HG02870 (cell line): ENCODE data around the gene RNF5.

Experiments used
- ATAC-seq: cut with Tn5 transposase; IDR thresholded peaks from one replicate; pipeline ENCODE4 v1.9.1; 2021; ENCODE audit warnings: mild to moderate bottlenecking, moderate library complexity; ENCODE audit not compliant: unreplicated experiment

Gene RNF5

GRCh38 chr6:32151863-32152768, 26.1 kb upstream of the RNF5 start, which contains the start of gene PRRT1:
Gene PRRT1, minus strand, starts transcription at chr6:32151939. Its CDS starts 112 bp downstream, at chr6:32151827.
- no peak for ATAC-seq

GRCh38 chr6:32152769-32153563, 25.2 kb upstream of the RNF5 start:
- no peak for ATAC-seq

- no peak for ATAC-seq
These were observed 24.4 kb upstream of the RNF5 start, which contains the start of gene PPT2 for GRCh38 chr6:32153564-32154513. Gene PPT2, plus strand, starts transcription at chr6:32154141. Its CDS starts 454 bp downstream, at chr6:32154595.

DNA sequence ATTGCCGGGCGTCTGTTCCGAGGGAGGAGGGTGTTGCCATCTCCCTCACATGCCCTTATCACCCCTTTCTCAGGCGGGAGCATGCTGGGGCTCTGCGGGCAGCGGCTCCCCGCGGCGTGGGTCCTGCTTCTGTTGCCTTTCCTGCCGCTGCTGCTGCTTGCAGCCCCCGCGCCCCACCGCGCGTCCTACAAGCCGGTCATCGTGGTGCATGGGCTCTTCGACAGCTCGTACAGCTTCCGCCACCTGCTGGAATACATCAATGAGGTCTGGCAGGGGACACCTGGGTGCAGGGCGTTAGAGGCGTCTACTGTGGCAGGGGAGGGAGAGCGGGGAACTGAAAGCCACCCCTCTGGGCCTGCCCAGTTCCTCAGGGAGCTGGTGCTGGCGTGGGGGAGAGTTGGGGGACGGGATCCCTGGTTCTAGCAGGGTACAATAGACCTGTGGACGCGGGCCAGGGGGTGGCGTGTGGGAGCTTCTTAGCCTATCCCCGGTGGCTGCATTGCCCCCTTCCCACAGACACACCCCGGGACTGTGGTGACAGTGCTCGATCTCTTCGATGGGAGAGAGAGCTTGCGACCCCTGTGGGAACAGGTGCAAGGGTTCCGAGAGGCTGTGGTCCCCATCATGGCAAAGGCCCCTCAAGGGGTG, 23.6 kb upstream of the RNF5 start:
- ATAC-seq = no peak

DNA sequence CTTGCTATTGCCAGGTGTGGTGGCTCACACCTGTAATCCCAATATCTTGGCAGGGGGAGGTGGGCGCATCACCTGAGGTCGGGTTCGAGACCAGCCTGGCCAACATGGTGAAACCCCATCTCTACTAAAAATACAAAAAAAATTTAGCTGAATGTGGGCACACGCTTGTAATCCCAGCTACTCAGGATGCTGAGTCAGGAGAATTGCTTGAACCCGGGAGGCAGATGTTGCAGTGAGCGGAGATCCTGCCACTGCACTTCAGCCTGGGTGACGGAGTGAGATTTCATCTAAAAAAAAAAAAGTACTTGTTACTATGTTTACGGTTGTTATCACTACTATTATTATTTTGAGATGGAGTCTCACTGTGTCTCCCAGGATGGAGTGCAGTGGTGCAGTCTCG, 21.3 kb upstream of the RNF5 start:
- ATAC-seq = no peak

DNA sequence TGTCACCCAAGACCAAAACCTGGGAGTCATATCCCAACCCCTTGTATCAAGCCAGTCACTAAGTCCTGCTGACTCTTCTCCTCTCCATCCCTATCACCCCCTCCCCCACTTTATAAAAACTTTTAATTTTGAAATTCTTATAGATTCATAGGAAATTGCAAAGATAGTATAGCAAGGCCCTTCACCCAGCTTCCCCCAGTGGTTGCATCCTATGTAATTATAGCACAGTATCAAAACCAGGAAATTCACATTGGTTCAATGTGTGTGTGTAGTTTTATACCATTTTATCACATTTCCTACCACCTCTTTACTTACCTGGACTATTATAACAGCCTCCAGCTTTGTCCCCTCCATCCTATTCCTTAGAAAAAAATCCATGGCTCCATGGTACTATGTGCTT, 20.2 kb upstream of the RNF5 start:
- no peak for ATAC-seq

GRCh38 chr6:32163559-32164258, 14.5 kb upstream of the RNF5 start:
- no peak for ATAC-seq

DNA sequence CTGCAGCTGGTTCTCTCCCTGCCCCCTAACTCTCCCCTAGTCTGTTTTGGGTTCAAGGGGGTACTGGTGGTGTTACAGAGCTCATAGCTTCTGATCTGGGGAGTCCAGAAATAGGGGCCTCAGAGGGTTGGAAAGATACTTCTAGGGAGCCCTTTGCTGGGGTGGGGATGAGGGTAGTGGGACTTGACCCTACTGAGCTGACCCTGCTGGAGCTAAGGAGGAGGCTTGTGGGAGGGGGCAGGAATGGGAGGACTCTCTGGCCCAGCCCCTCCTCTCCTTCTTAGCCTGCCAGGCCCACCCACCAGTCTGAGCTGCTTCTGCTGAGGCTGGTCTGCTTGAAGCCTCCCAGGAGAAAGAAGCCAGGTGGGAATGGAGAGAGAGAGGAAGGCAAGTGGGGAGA, 13.9 kb upstream of the RNF5 start, which contains the start of gene EGFL8:
Gene EGFL8 (plus strand): TSS at position 301 of the 400 bp plus-strand sequence. CDS start 1,571 bp downstream, outside the sequence.
- no peak for ATAC-seq

- no peak for ATAC-seq
These were observed 11.7 kb upstream of the RNF5 start for GRCh38 chr6:32166411-32167061.

GRCh38 chr6:32167154-32167760, 10.9 kb upstream of the RNF5 start:
- no peak for ATAC-seq

- ATAC-seq = no peak
These were observed 10.4 kb upstream of the RNF5 start for GRCh38 chr6:32167761-32168262.

GRCh38 chr6:32168350-32168749, 9.9 kb upstream of the RNF5 start:
- ATAC-seq = no peak

- ATAC-seq = no peak
These were observed 9.2 kb upstream of the RNF5 start for GRCh38 chr6:32168807-32169591.

DNA sequence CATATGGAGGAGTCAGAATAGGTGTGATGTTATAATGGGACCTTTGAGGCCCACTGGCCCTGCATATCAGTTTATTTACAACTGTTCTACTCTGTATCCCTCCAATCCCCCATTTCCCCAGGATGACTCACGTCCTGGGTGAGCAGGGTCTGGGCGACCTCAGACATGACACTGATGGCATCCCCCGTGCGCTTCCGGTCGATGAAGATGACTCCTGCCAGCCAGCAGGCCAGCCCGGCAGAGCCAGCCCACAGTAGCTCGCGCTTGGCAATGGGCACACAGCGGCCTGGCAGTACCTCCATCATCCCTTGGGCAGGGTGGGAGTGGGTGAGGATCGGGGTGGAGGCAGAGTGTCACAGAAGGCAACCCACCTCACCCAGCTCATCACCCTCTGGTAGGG, 7.9 kb upstream of the RNF5 start:
- no peak for ATAC-seq

- ATAC-seq = no peak
These were observed 7.0 kb upstream of the RNF5 start for GRCh38 chr6:32171234-32171633.

DNA sequence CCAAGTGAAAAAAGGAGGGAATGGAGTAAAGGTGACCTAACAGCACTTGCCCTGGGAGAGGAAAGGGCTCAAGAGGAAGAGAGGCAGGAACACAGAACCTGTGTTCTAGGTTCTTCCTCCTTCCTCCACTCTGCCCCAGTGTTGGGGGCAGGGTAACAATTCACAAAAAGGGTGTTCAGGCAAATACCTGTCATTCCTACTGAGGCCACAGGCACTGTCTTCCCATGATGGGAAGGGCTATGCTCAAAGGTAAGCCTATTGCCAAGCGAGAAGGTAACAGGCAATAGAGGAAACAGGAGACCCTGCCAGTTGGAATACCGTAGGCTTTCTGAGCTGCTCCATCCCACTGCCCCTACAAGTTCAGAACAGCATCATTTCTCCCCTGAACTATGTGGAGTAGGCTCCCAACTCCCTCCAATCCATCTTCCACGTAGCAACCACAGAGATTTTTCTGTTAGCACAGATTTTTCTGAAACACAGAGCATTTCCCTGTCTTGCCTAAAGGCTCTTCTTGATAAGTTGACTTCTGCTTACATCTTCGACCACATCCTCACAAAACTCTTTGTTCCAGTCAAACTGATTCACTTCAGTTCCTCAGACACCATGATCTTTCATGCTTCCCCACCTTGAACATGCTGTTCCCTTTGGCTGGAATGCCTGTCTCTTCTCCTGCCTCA, 5.0 kb upstream of the RNF5 start:
- ATAC-seq = no peak

DNA sequence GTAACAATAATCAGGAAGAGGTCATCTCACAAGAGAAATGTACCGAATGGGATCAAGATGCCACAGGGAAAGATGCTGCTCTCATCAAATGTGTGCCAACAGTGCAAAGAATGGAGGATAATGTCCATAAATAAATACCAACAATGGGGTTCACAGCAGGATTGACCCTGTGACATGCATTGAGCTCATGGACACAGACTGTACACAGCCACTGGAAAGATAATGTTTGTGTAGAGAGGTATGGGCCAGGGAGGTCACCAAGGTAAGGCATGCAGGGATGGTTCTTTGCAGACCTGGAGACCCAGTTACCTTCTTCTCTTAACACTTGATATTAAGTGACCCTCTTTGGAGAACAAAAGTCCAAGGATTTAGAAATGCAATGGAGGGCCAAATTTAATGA, 3.8 kb upstream of the RNF5 start:
- no peak for ATAC-seq
